OCI-LY1 (cell line): ENCODE measurements around the gene RPH3AL.

ENCODE experiments used
- CTCF ChIP-seq: fragments of 200-600 bp; sonication (generic), shearing (Covaris generic); IDR thresholded peaks from 2 replicates; pipeline ENCODE4 v1.5.1; 2017; ENCODE audit warnings: mild to moderate bottlenecking, antibody characterized with exemption, low read length, moderate library complexity, mixed read lengths
- EZH2 ChIP-seq: fragments of 200-600 bp; sonication (generic), shearing (Covaris generic); IDR thresholded peaks from 2 replicates; pipeline ENCODE4 v1.8.0; 2017; ENCODE audit warnings: borderline replicate concordance, mixed run types, mild to moderate bottlenecking, antibody characterized with exemption, low read length, moderate library complexity, mixed read lengths

DNA sequence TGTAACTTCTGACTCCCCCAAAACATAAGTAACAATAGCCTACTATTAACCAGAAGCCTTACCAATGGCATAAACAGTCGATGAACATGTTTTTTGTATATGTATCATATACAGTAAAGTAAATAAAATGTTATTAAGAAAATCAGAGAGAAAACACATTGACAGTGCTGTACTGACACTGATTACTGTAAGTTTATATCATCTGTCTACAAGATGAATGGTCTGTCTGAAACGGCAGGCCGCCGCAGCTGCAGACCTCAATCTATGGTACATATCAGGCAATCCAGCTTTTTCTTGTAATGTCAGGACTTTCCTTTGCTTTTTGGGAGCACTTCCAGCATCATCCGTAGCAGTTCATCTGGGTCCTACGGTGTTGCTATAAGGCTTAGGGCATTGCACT, 44.2 kb upstream of the RPH3AL start:
- TF ChIP-seq CTCF (no peak), EZH2 (no peak)
